ENCODE data around the gene C1QTNF1. TPM values are rescaled to one million over a fixed set of nuclear protein-coding genes. Genes with fewer than 3 reads are reported as not detected.

C1QTNF1 gene
- total and polyA plus RNA-seq, 2 donors (not counting 1 experiment from before 2014, with no cell fraction given) = not detected

DNA sequence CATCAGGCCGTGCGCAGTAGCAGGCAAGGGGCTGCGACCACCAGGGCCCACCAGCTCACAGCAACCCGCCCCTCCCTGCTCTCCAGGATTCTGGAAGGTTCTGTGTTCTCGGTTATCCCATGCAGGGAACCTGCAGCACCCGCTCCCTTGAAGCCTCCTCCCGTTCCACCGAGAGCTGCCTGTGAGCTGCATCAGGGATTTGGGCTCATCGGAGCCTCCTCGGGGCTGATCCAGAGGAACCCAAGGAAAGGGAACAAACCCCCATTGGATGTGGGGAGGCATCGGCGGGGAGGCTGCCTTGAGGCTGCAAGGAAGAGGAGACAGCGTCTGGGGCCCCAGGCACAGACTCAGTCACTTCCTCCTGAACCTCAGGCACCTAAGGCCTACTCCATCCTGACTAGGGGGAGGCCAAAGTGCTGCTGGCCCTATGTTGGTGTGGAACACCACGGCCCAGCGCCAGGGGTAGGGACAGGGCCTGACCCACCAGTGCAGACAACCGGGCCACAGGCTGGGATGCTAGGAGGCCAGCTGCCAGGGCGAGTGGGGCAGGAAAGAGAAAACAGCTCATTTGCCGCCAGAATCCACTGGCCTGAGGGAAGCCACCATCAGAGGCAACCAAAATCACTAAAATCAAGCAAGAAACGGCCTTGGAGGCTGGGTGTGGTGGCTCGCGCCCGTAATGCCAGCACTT lies 29.8 kb upstream of the C1QTNF1 start:
- Mint-ChIP-seq H3K27ac (no peak overlapping the region), H3K4me3 (no peak overlapping the region), H3K27me3 (no peaks in the 10 kb centered on the region), H3K9me3 (ENCODE audit: insufficient read depth) (no peaks in the 10 kb centered on the region), H3K4me1 (peaks cover 3% of the 10 kb centered on the region)
- ChIA-PET POLR2A (no interaction called here), CTCF (interaction anchor here (1.0 to 1.5 kb wide), 5 partner anchors 9 to 32 kb away, joined by 3 to 5 read pairs (median 3); no protein-coding TSS in a partner anchor)
- H3K9me3 ChIP-seq (ENCODE audit: control extremely low read depth in 1 of 3, control insufficient read depth in 2 of 3, insufficient read depth in 1 of 3, low read length in 2 of 3) = no peaks in the 10 kb centered on the region
- no peak overlapping the region for H3K4me3 ChIP-seq (ENCODE audit: control extremely low read depth in 1 of 5, extremely low read depth in 1 of 5, insufficient read depth in 1 of 5, low read depth in 2 of 5, low read length in 4 of 5)
- ATAC-seq (ENCODE audit: low read depth) (no peak), DNase-seq (no peak)
- no peaks in the 10 kb centered on the region for H3K27me3 ChIP-seq (replicated peaks in 1 of 4; ENCODE audit: control extremely low read depth in 1 of 4, control insufficient read depth in 3 of 4, insufficient read depth in 4 of 4, low read length in 3 of 4)
- H3K36me3 ChIP-seq (replicated peaks in 1 of 2; ENCODE audit: control extremely low read depth in 1 of 2, control insufficient read depth in 1 of 2, extremely low read depth in 1 of 2, insufficient read depth in 2 of 2, low read length in 1 of 2) = peaks cover 0 to 67% of the 10 kb centered on the region in 2 experiments
- WGBS (ENCODE audit: insufficient coverage) = 97% methylated on average over 22 of the region's 22 CpGs
- no peak overlapping the region for H3K9ac ChIP-seq (ENCODE audit: low read length)
- no peak overlapping the region for H3K4me2 ChIP-seq (replicated peaks; ENCODE audit: low read depth, low read length, poor library complexity, severe bottlenecking)
- peaks cover 7% of the 10 kb centered on the region for H3K79me2 ChIP-seq (ENCODE audit: control insufficient read depth, insufficient read depth, low read length)
- intact Hi-C loops (cut with micrococcal nuclease) = loop anchor here (10.0 kb wide), 1 partner anchor 51 kb away; no protein-coding TSS in a partner anchor
- peaks cover 55% of the 10 kb centered on the region for H4K20me1 ChIP-seq (ENCODE audit: control insufficient read depth, insufficient read depth, low read length, poor library complexity, severe bottlenecking)
- no peaks in the 10 kb centered on the region for H3K4me1 ChIP-seq (ENCODE audit: control insufficient read depth in 2 of 2, insufficient read depth in 2 of 2, low read length in 2 of 2)
- TF ChIP-seq, protein P1, sequence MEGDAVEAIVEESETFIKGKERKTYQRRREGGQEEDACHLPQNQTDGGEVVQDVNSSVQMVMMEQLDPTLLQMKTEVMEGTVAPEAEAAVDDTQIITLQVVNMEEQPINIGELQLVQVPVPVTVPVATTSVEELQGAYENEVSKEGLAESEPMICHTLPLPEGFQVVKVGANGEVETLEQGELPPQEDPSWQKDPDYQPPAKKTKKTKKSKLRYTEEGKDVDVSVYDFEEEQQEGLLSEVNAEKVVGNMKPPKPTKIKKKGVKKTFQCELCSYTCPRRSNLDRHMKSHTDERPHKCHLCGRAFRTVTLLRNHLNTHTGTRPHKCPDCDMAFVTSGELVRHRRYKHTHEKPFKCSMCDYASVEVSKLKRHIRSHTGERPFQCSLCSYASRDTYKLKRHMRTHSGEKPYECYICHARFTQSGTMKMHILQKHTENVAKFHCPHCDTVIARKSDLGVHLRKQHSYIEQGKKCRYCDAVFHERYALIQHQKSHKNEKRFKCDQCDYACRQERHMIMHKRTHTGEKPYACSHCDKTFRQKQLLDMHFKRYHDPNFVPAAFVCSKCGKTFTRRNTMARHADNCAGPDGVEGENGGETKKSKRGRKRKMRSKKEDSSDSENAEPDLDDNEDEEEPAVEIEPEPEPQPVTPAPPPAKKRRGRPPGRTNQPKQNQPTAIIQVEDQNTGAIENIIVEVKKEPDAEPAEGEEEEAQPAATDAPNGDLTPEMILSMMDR (IDR thresholded peaks at IDR 0.05) = no peak
- TF ChIP-seq EZH2 (IDR thresholded peaks at IDR 0.05; ENCODE audit: borderline replicate concordance, insufficient read depth, low read depth, low read length, poor library complexity, severe bottlenecking) = no peak
- no peak overlapping the region for H2AFZ ChIP-seq (ENCODE audit: insufficient read depth, low read depth, low read length, poor library complexity, severe bottlenecking)
- H3K27ac ChIP-seq (ENCODE audit: low read length in 2 of 2) = no peak overlapping the region

All from B cell (primary cell).